ENCODE results near the gene IL21R. TPM values are rescaled to one million over a fixed set of nuclear protein-coding genes. Genes with fewer than 3 reads are reported as not detected.

IL21R gene
- total RNA-seq, 1 donor from 2014 or later, result 0.40 TPM

- no peak for TF ChIP-seq CTCF (IDR thresholded peaks at IDR 0.05)
- no peak overlapping the region for H3K4me3 Mint-ChIP-seq (ENCODE audit: unreplicated experiment)
- peaks cover 30% of the 10 kb centered on the region for H3K27me3 Mint-ChIP-seq (ENCODE audit: unreplicated experiment)
Measured at GRCh38 chr16:27386674-27387073, 15.3 kb upstream of the IL21R start.

GRCh38 chr16:27387724-27388123, 14.2 kb upstream of the IL21R start:
- H3K27me3 Mint-ChIP-seq (ENCODE audit: unreplicated experiment), result peaks cover 40% of the 10 kb centered on the region

More at GRCh38 chr16:27386674-27387073, 15.3 kb upstream of the IL21R start:
- Mint-ChIP-seq H3K4me1 (ENCODE audit: unreplicated experiment) (no peaks in the 10 kb centered on the region), H3K9me3 (ENCODE audit: unreplicated experiment) (peaks cover 11% of the 10 kb centered on the region), H3K36me3 (ENCODE audit: unreplicated experiment) (no peaks in the 10 kb centered on the region), H3K27ac (ENCODE audit: unreplicated experiment) (no peak overlapping the region)
- no peak for DNase-seq (ENCODE audit: extremely low spot score, unreplicated experiment)

GRCh38 chr16:27389272-27389961, 12.6 kb upstream of the IL21R start:
- Mint-ChIP-seq H3K4me1 (ENCODE audit: unreplicated experiment) (no peaks in the 10 kb centered on the region), H3K27me3 (ENCODE audit: unreplicated experiment) (peaks cover 50% of the 10 kb centered on the region), H3K4me3 (ENCODE audit: unreplicated experiment) (no peak overlapping the region), H3K9me3 (ENCODE audit: unreplicated experiment) (peaks cover 7% of the 10 kb centered on the region), H3K36me3 (ENCODE audit: unreplicated experiment) (no peaks in the 10 kb centered on the region), H3K27ac (ENCODE audit: unreplicated experiment) (no peak overlapping the region)
- DNase-seq (ENCODE audit: extremely low spot score, unreplicated experiment), result no peak
- no peak for TF ChIP-seq CTCF (IDR thresholded peaks at IDR 0.05)

More at GRCh38 chr16:27387724-27388123, 14.2 kb upstream of the IL21R start:
- no peak for TF ChIP-seq CTCF (IDR thresholded peaks at IDR 0.05)
- Mint-ChIP-seq H3K9me3 (ENCODE audit: unreplicated experiment) (peaks cover 11% of the 10 kb centered on the region), H3K27ac (ENCODE audit: unreplicated experiment) (no peak overlapping the region), H3K4me1 (ENCODE audit: unreplicated experiment) (no peaks in the 10 kb centered on the region), H3K4me3 (ENCODE audit: unreplicated experiment) (no peak overlapping the region), H3K36me3 (ENCODE audit: unreplicated experiment) (no peaks in the 10 kb centered on the region)
- DNase-seq (ENCODE audit: extremely low spot score, unreplicated experiment), result no peak

GRCh38 chr16:27390151-27390550, 11.8 kb upstream of the IL21R start:
- Mint-ChIP-seq H3K27me3 (ENCODE audit: unreplicated experiment) (peaks cover 54% of the 10 kb centered on the region), H3K27ac (ENCODE audit: unreplicated experiment) (no peak overlapping the region), H3K36me3 (ENCODE audit: unreplicated experiment) (no peaks in the 10 kb centered on the region), H3K4me1 (ENCODE audit: unreplicated experiment) (no peaks in the 10 kb centered on the region), H3K9me3 (ENCODE audit: unreplicated experiment) (peaks cover 9% of the 10 kb centered on the region), H3K4me3 (ENCODE audit: unreplicated experiment) (no peak overlapping the region)
- no peak for TF ChIP-seq CTCF (IDR thresholded peaks at IDR 0.05)
- no peak for DNase-seq (ENCODE audit: extremely low spot score, unreplicated experiment)

GRCh38 chr16:27392671-27393070, 9.3 kb upstream of the IL21R start:
- no peak for TF ChIP-seq CTCF (IDR thresholded peaks at IDR 0.05)
- peaks cover 19% of the 10 kb centered on the region for H3K9me3 Mint-ChIP-seq (ENCODE audit: unreplicated experiment)
- H3K4me1 Mint-ChIP-seq (ENCODE audit: unreplicated experiment), result no peaks in the 10 kb centered on the region
- no peak overlapping the region for H3K27ac Mint-ChIP-seq (ENCODE audit: unreplicated experiment)
- peaks cover 52% of the 10 kb centered on the region for H3K27me3 Mint-ChIP-seq (ENCODE audit: unreplicated experiment)
- H3K36me3 Mint-ChIP-seq (ENCODE audit: unreplicated experiment), result no peaks in the 10 kb centered on the region
- DNase-seq (ENCODE audit: extremely low spot score, unreplicated experiment), result no peak
- no peak overlapping the region for H3K4me3 Mint-ChIP-seq (ENCODE audit: unreplicated experiment)
